Right hindlimb (tissue), 1 donor: ENCODE measurements around the gene TCF7L1.

Source experiments
- DNase-seq: peaks from one replicate; pipeline ENCODE4 v3.0.0-alpha.2; 2018

TCF7L1 gene

GRCh38 chr2:85164145-85164569 lies 31.0 kb downstream of the TCF7L1 start:
- no peak for DNase-seq

GRCh38 chr2:85165088-85165690 lies 32.0 kb downstream of the TCF7L1 start:
- no peak for DNase-seq

DNA sequence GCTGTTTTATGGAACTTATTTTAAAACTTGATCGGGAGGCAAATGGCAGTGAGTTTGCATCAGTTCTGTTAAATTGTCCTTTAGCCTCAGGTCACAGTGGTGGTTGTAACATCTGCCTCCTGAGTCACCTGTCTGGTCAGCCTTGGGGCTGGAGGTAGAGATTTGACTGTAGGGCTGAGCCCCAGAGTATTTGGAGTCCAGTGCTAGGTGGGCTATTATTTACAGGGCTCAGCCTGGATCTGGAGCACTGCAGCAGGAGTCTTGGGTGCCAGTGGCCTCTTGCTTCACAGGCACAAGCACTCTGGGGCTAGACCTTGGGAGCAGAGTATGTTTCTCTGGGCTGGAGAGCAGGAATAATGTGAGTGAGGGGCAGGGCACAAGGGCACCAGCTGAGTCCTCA lies 32.8 kb downstream of the TCF7L1 start:
- DNase-seq, result no peak

GRCh38 chr2:85167479-85167878 lies 34.3 kb downstream of the TCF7L1 start:
- DNase-seq, result no peak

- DNase-seq, result no peak
Measured at GRCh38 chr2:85168942-85169341, 35.8 kb downstream of the TCF7L1 start.

GRCh38 chr2:85169581-85169980 lies 36.4 kb downstream of the TCF7L1 start:
- DNase-seq, result no peak

DNA sequence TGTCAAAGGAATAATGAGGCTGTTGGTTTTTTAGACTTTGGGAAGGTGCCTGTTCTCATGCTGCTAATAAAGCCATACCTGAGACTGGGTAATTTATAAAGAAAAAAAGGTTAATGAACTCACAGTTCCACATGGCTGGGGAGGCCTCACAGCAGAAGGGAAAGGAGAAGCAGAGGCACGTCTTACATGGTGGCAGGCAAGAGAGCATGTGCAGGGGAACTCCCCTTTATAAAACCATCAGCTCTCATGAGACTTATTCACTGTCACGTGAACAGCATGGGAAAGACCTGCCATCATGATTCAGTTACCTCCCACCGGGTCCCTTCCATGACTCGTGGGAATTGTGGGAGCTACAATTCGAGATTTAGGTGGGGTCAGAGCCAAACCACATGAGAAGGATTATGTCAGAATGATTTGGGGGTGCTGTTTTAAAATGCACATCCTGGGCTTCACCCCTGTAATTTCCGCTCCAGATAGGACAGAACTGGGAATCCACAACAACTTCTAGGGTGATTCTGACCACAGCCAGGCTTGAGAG lies 37.8 kb downstream of the TCF7L1 start:
- no peak for DNase-seq

DNA sequence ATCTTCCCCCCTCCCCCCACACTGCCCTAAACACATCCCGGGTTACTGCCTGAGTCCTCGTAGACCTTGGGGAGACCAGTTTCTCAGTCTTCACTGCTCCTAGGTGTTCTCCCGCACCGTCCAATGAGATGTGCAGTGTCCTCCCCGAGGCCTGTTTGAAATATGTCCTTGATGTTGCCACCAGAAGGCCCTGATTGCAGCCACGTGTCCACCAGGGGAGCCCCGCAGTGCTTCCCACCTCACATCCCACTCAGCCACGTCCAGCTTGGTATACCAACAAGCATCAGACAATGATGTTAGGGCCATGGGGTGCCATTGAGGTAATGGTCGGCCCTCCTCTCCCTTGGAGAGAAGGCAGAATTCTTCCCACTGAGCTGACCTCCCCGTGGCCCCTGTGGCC lies 38.7 kb downstream of the TCF7L1 start:
- DNase-seq, result no peak

DNA sequence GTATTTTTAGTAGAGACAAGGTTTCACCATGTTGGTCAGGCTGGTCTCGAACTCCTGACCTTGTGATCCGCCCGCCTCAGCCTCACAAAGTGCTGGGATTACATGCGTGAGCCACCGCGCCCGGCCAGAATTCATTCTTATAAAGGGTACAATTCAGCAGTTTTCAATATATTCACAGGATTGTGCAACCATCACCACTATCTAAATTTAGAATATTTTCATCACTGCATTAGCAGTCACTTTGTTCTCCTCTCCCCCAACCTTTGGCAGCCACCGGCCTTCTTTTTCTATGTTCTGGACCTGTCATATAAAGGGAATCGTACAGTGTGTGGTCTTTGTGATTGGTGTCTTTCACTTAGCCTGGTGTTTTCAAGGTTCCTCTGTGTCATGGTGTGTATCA lies 40.7 kb downstream of the TCF7L1 start:
- no peak for DNase-seq

- DNase-seq, result peak; percentile 48
Measured at GRCh38 chr2:85174943-85175342, 41.8 kb downstream of the TCF7L1 start.

GRCh38 chr2:85175369-85176299 lies 42.4 kb downstream of the TCF7L1 start:
- DNase-seq, result no peak

DNA sequence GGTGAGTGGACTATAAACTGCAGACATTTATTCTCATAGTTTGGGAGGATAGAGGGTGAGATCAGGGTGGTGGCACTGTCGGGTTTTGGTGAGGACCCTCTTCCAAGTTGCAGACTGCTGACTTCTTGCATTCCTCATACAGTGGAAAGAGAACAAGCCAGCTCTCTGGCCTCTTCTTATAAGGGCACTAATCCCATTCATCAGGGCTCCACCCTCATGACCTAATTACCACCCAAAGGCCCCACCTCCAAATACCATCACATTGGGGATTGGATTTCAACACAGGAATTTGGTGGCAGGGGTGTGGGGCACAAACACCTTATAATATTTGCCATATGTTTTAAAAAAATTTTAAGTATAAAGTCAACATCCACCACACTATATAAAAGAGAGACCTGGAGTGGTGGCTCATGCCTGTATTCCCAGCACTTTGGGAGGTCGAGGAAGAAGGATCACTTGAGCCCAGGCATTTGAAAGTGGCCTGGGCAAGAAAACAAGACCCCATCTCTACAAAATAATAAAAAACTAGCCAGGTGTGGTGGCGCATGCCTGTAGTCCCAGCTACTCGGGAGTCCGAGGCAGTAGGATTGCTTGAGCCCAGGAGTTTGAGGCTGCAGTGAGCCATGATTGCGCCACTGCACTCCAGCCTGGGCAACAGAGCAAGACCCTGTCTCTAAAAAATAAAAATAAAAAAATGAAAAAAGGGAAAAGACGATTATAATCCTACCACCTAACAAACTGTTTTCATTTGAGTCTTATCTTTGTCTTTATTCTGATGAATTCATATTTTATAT lies 44.0 kb downstream of the TCF7L1 start:
- DNase-seq, result no peak

DNA sequence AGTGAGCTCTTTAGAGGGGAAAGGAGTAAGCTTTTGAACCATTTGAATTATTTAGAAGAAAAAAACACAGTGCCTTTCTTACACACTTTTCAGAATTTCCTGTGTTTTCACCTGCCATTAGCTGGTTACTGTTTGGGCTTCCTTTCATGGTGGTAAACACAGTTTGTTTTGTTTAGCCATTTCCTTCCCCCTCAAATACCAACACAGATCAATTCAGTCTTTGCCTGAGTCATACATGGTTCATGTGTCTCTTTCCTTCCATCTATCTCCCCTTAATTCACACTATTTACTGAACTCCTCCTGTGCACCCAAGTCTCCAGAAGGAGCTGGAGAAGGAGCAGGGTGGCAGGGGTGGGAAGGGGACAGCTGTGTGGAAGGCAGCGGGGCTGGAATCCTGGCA lies 45.0 kb downstream of the TCF7L1 start:
- DNase-seq, result no peak

DNA sequence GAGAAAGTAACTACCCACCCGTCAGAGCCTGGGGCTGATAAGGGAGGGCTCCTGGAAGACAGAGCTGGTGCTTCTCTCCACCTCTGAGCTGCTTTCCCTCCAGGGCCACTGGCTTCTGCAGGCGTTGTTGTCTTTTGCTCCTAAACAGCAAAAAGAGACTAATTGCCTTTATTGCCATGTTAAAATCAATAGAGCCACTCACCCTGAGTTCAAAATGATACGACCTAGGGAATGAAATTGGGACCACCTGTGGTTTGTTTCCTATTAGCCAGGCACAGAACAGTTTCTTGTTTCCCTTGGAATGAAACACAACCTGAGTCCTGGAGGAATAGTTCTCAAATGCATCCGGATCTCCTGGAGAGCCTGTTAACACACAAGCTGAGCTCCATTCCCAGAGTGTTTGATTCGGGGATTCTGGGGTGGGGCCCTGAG lies 45.8 kb downstream of the TCF7L1 start:
- DNase-seq, result no peak

GRCh38 chr2:85179541-85179940 lies 46.3 kb downstream of the TCF7L1 start:
- no peak for DNase-seq

GRCh38 chr2:85180322-85181133 lies 47.3 kb downstream of the TCF7L1 start:
- no peak for DNase-seq

DNA sequence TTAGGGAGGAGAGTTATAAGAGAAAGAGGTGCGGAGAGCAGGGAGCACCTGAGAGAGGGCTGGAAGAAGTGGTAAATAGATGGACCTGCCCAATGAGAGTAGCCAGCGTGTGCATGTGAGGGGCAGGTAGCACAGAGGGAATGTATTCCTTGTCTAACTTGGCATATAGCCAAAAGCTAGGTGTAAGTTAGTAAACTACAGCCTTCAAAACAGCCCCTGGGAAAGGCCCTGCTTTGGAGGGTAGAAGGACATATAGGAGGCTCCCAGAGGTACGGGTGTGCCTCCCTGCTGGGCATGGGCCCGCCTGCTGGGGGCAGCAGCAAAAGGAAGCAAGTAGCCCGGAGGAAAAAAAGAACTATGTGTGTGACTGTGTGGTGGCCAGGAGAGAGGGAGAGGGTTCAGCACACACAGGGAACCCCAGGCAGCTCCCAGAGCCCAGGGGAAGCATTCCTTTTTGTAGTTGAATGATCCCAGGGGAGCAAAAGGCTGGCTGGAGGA lies 48.0 kb downstream of the TCF7L1 start:
- no peak for DNase-seq

GRCh38 chr2:85181844-85182456 lies 48.8 kb downstream of the TCF7L1 start:
- no peak for DNase-seq

- no peak for DNase-seq
Measured at GRCh38 chr2:85183076-85183475, 49.9 kb downstream of the TCF7L1 start.

DNA sequence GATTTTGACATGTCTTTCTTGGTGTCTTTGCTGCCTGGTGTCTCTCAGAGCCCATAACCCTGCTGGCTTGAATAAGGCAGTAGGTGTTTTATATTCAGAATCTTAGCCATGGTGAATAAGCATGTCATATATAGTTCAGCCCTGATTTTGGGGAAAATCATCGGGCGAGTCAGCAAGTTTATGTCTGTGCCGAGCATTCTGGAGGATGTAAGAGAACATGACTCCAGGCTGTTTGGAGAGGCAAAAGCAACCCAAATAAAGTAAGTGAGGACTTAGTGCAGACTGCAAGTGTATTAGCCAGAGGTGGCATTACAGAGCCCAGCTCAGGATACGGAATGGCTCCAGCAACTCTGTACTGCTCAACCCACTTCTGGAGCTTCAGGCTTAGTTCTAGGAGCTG lies 50.3 kb downstream of the TCF7L1 start:
- DNase-seq, result no peak

GRCh38 chr2:85184231-85184630 lies 51.0 kb downstream of the TCF7L1 start:
- no peak for DNase-seq

- DNase-seq, result no peak
Measured at GRCh38 chr2:85184990-85185389, 51.8 kb downstream of the TCF7L1 start.
